ENCODE measurements around the gene SMCO2.

The SMCO2 gene

DNA sequence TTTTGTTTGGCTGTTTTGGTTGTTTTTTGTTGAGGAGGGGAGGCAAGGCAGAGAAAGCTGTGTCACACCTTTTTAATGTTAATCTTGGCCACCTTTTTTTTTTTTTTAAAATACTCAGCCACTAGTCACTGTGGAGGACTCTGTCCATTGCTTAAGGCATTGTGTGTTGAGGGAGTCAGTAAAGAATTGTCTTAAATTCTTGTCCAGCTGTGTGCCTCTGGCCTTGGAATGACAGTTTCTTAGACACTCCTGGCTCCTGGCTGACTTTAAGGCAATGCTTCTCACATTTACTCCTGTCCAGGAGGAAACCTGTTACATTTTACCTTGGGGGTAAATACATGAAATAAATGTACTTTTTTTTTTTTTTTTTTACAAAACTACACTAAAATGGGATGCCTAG, 18.1 kb upstream of the SMCO2 start:
- no peak for FAIRE-seq
- DNase-seq (ENCODE audit: insufficient read length, low spot score) = no peak
- no peak for TF ChIP-seq POLR2A (IDR thresholded peaks at IDR 0.05; ENCODE audit: low read depth, low read length)
- TF ChIP-seq POLR2AphosphoS5 (IDR thresholded peaks at IDR 0.05; ENCODE audit: low read depth, low read length) = no peak
- no peak for TF ChIP-seq POU2F2 (IDR thresholded peaks at IDR 0.05; ENCODE audit: low read depth, low read length)
- no peak for TF ChIP-seq TAF1 (IDR thresholded peaks at IDR 0.05; ENCODE audit: low read depth, low read length)
- TF ChIP-seq PAX5 (IDR thresholded peaks at IDR 0.05; ENCODE audit: insufficient read depth, low read length, severe bottlenecking) = no peak
- TF ChIP-seq SPI1 (IDR thresholded peaks at IDR 0.05; ENCODE audit: low read depth, low read length) = no peak

DNA sequence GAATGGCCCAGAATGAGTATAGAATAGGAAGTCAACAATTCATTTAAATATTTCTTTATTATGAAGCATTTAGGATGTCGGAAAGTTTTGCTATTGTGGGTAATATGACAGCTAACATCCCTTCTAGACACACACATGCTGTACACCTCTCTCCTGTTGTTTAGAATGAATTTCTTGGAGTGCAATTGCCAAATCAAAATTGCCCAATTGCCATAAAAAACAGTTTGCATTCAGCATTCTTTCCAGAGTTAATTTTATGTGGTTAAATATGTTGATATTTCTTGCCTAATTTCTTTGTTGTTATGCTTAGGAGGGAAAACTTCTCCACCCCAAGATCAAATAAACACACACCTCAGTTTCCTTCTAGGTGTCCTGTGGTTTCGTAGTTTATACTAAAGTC, 16.9 kb upstream of the SMCO2 start:
- TF ChIP-seq POLR2A (IDR thresholded peaks at IDR 0.05; ENCODE audit: low read depth, low read length) = no peak
- TF ChIP-seq POU2F2 (IDR thresholded peaks at IDR 0.05; ENCODE audit: low read depth, low read length) = no peak
- no peak for FAIRE-seq
- no peak for DNase-seq (ENCODE audit: insufficient read length, low spot score)

DNA sequence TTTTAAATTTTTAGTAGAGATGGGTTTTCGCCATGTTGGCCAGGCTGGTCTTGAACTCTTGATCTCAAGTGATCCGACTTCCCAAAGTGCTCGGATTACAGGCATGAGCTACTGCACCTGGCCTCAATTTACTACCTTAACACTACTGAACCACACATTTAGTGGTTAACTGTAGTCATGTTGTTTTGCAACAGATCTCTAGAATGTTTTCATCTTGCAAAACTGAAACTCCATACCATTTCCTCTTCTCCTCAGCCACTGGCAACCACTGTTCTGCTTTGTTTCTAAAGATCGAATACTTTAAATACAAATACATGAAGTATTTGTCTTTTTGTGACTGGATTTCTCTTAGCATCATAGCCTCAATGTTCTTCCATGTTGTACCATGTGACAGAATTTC, 15.4 kb upstream of the SMCO2 start:
- peak; percentile 91 for FAIRE-seq
- DNase-seq (ENCODE audit: insufficient read length, low spot score) = no peak
- TF ChIP-seq POLR2A (IDR thresholded peaks at IDR 0.05; ENCODE audit: low read depth, low read length) (no peak), SPI1 (IDR thresholded peaks at IDR 0.05; ENCODE audit: low read depth, low read length) (peak; percentile 61)

DNA sequence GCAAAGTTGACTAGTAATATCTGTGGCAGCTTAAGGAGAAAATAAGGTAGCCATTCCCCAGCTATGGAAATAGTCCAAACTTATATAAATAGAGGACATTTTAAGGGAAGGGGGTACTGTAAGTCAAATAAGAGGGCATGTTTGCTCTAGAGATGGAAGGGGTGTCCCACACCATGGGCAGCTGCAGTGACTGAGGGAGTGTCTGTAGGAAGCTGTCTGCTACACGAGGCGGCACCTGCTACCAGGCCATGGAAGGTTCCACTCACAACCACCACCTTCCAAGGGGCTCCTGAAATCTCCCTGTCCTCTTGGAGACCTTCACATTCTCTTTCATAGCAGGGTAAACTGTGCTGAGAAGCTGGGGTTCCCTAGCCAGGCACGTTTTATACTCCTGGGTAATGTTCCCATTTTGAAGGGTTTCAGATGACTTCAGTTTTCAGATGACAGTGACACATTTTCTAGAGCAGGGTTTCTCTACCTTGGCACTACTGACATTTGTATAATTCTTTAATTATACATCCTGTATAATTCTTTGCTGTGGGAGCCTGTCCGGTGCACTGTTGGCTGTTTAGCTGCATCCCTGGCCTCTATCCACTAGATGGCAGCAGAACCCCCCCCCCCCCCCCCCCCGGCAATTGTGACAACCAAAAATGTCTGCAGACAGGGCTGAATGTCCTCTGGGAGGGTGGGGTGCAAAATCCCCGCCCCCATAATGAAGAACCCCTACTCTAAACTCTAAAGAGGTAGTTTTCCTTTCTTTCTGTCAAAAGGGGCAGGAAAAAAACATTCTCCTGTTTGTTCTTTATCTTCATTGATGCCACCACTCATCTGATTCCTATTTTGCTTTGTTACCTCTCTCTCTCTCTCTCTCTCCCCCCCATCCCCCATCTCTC, 11.6 kb upstream of the SMCO2 start:
- DNase-seq (ENCODE audit: insufficient read length, low spot score) (no peak), FAIRE-seq (peak; percentile 65)
- no peak for TF ChIP-seq SPI1 (IDR thresholded peaks at IDR 0.05; ENCODE audit: low read depth, low read length)
- no peak for TF ChIP-seq PAX5 (IDR thresholded peaks at IDR 0.05; ENCODE audit: insufficient read depth, low read length, severe bottlenecking)
- no peak for TF ChIP-seq POU2F2 (IDR thresholded peaks at IDR 0.05; ENCODE audit: low read depth, low read length)
- TF ChIP-seq TAF1 (IDR thresholded peaks at IDR 0.05; ENCODE audit: low read depth, low read length) = no peak
- no peak for TF ChIP-seq POLR2AphosphoS5 (IDR thresholded peaks at IDR 0.05; ENCODE audit: low read depth, low read length)
- TF ChIP-seq POLR2A (IDR thresholded peaks at IDR 0.05; ENCODE audit: low read depth, low read length) = no peak

DNA sequence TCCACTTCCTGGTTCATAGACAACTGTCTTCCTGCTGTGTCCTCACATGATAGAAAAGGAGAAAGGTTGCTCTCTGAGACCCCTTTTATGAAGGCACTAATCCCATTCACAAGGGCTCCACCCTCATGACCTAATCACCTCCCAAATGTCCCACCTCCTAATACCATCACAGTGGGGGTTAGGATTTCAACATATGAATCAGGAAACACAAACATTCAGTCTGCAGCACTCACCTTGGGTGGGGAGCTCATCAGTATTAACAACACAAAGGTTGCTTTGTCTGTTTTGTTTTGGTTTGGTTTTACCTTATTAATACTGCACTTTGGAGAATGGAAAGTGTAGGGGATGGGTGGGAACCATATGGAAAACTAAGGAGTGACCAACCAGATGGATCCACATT, 10.5 kb upstream of the SMCO2 start:
- DNase-seq (ENCODE audit: insufficient read length, low spot score) (no peak), FAIRE-seq (peak; percentile 50)
- TF ChIP-seq SPI1 (IDR thresholded peaks at IDR 0.05; ENCODE audit: low read depth, low read length) (peak; percentile 21; the same call in 1 of the 2 replicates), PAX5 (IDR thresholded peaks at IDR 0.05; ENCODE audit: insufficient read depth, low read length, severe bottlenecking) (no peak)

DNA sequence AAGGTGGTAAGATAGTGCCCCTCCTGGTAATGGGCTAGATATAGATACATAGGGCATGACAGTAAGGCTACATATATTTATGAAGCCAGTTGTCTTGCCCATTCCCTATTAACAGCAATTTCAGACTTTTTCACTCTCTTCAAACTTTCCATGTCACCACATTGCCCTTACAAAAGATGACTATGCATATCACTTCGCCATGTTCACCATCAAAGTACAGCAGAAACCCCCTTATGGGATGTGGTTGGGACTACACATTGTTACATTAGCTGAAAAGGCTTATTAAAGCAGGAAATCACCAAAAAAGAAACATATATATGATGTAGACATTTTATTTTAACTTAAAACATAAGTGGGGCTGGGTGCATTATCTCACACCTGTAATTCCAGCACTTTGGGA, 9.8 kb upstream of the SMCO2 start:
- TF ChIP-seq TAF1 (IDR thresholded peaks at IDR 0.05; ENCODE audit: low read depth, low read length) = no peak
- TF ChIP-seq SPI1 (IDR thresholded peaks at IDR 0.05; ENCODE audit: low read depth, low read length) = no peak
- TF ChIP-seq POU2F2 (IDR thresholded peaks at IDR 0.05; ENCODE audit: low read depth, low read length) = no peak
- TF ChIP-seq POLR2AphosphoS5 (IDR thresholded peaks at IDR 0.05; ENCODE audit: low read depth, low read length) = no peak
- no peak for TF ChIP-seq PAX5 (IDR thresholded peaks at IDR 0.05; ENCODE audit: insufficient read depth, low read length, severe bottlenecking)
- no peak for TF ChIP-seq POLR2A (IDR thresholded peaks at IDR 0.05; ENCODE audit: low read depth, low read length)
- FAIRE-seq (peak; percentile 76), DNase-seq (ENCODE audit: insufficient read length, low spot score) (no peak)

DNA sequence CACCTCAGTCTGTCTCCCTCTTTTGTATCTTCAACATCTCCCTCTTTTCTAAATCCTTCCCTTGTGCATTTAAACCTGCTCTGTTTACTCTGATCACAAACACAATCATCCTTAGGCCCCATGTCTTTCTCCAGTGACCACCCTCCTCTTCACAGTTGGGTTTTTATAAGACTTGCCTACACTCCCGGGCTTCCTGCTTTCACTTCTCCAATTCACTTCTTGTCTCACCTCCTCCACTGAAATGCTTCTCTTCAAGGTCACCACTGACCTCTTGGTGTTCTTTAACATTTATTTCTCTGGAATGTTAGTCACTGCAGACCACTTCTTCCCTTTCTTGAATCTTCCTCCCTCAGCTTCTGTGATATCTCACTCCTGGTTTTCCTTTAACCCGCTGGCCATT, 8.7 kb upstream of the SMCO2 start:
- TF ChIP-seq POU2F2 (IDR thresholded peaks at IDR 0.05; ENCODE audit: low read depth, low read length) = no peak
- TF ChIP-seq POLR2A (IDR thresholded peaks at IDR 0.05; ENCODE audit: low read depth, low read length) = no peak
- no peak for TF ChIP-seq TAF1 (IDR thresholded peaks at IDR 0.05; ENCODE audit: low read depth, low read length)
- no peak for TF ChIP-seq POLR2AphosphoS5 (IDR thresholded peaks at IDR 0.05; ENCODE audit: low read depth, low read length)
- peak; percentile 92 for TF ChIP-seq SPI1 (IDR thresholded peaks at IDR 0.05; ENCODE audit: low read depth, low read length)
- no peak for TF ChIP-seq PAX5 (IDR thresholded peaks at IDR 0.05; ENCODE audit: insufficient read depth, low read length, severe bottlenecking)
- DNase-seq (ENCODE audit: insufficient read length, low spot score) (no peak), FAIRE-seq (peak; percentile 76)

DNA sequence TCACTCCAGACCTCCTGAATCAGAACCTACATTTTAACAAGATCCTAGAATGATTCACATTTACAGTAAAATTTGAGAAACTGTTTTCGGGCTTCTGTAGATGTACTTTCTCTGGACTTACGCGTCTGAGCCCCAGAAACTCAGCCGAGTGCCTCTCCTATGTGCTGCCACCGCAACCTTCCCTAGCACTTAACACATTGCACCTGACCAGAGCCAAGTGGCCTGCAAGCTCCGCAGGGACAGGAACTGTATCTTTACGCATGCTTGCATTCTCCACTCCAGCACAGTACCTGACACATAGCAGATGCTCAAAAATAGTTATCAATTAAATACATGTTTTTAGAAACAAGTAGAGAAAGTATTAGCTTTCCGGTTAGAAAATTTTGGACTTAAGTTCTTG, 1.2 kb downstream of the SMCO2 start:
- DNase-seq (ENCODE audit: insufficient read length, low spot score) (no peak), FAIRE-seq (no peak)

DNA sequence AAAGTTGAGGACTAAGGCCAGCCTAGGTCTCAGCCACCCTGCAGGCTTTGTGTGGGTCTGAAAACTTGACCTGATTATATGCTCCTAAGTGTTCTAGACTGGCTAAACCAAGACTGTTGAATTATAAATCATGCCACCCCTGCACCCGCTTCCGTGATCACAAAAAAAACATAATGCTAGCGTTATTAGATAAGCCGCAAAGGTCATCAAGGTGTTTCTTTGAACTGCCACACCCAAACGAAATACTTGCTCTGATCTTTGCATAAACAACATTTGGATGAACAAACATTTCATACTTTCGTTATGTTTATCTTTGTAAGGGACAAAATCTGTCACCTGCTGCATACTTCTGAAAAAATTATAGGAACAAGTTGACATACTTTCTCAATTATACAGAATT, 2.5 kb downstream of the SMCO2 start:
- DNase-seq (ENCODE audit: insufficient read length, low spot score) = no peak
- no peak for TF ChIP-seq PAX5 (IDR thresholded peaks at IDR 0.05; ENCODE audit: insufficient read depth, low read length, severe bottlenecking)
- TF ChIP-seq POLR2AphosphoS5 (IDR thresholded peaks at IDR 0.05; ENCODE audit: low read depth, low read length) = no peak
- TF ChIP-seq SPI1 (IDR thresholded peaks at IDR 0.05; ENCODE audit: low read depth, low read length) = no peak
- FAIRE-seq = no peak

More for the DNA sequence above, 1.2 kb downstream of the SMCO2 start:
- TF ChIP-seq PAX5 (IDR thresholded peaks at IDR 0.05; ENCODE audit: insufficient read depth, low read length, severe bottlenecking) (no peak), POU2F2 (IDR thresholded peaks at IDR 0.05; ENCODE audit: low read depth, low read length) (no peak), POLR2AphosphoS5 (IDR thresholded peaks at IDR 0.05; ENCODE audit: low read depth, low read length) (no peak), SPI1 (IDR thresholded peaks at IDR 0.05; ENCODE audit: low read depth, low read length) (no peak), POLR2A (IDR thresholded peaks at IDR 0.05; ENCODE audit: low read depth, low read length) (no peak), TAF1 (IDR thresholded peaks at IDR 0.05; ENCODE audit: low read depth, low read length) (no peak)

DNA sequence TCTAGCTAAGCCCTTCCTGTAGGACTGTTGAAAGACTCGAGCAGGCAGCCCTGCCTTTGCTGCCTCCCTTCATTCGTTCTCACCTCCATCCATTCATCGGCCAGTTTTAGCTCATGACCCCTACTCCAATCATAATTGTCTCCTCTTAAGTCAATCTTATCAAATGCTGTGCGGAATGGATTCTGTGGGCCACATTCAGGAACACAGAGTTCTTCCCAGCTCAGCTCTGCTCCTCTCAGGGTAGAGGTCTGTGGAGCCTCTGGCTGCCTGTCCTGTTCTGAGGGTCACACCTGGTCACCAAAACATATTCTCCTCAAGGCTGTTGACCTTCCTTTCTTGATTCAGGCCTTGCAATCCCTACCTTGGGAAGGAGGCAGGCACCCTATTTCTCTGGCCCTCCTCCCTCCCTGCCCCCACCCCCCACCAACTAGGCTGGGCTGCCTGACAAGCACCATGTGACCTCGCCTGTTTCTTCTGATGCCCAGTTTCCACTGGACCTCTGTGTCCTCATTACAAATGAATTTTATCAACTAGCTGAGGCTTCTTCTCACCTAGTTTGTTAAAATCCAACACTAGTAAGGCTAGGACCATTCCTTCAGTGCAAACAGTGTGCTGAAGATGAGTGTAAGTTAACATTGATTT, 3.5 kb downstream of the SMCO2 start:
- no peak for TF ChIP-seq TAF1 (IDR thresholded peaks at IDR 0.05; ENCODE audit: low read depth, low read length)
- FAIRE-seq (no peak), DNase-seq (ENCODE audit: insufficient read length, low spot score) (no peak)

Measured in GM12891 (cell line).